Measurements from ENCODE around the gene PTPN3.

GRCh38 chr9:109408759-109409462 is 89.2 kb downstream of the PTPN3 start:
- no peak for TF ChIP-seq CTCF (conservative IDR thresholded peaks at IDR 0.05 in 1 of 2, IDR thresholded peaks at IDR 0.05 in 1 of 2; ENCODE audit: low read depth in 1 of 2, low read length in 2 of 2)
- no peak for TF ChIP-seq EZH2 (IDR thresholded peaks at IDR 0.05; ENCODE audit: low read length, missing control alignments)
